ENCODE data around the gene MRTFB. TPM values are rescaled to one million over a fixed set of nuclear protein-coding genes. Genes with fewer than 3 reads are reported as not detected.

The MRTFB gene
- total RNA-seq, 1 experiment from 2014 or later: 29.8 TPM

- Histone ChIP-seq H3K4me1 (ENCODE audit: insufficient read depth, low read length, poor library complexity, severe bottlenecking) (peaks cover 7% of the 10 kb centered on the region), H3K4me3 (ENCODE audit: low read depth, low read length, poor library complexity, severe bottlenecking) (no peak overlapping the region), H3K27me3 (replicated peaks; ENCODE audit: insufficient read depth, low read depth, low read length, poor library complexity) (no peaks in the 10 kb centered on the region), H3K27ac (ENCODE audit: low read depth, low read length, poor library complexity, severe bottlenecking) (no peak overlapping the region), H3K9me3 (ENCODE audit: low read depth, low read length, poor library complexity, severe bottlenecking) (no peaks in the 10 kb centered on the region), H3K36me3 (ENCODE audit: insufficient read depth, low read length, poor library complexity, severe bottlenecking) (no peaks in the 10 kb centered on the region)
- no peak for DNase-seq (ENCODE audit: low spot score)
- no peak for TF ChIP-seq EZH2 (IDR thresholded peaks at IDR 0.05; ENCODE audit: borderline replicate concordance, low read depth, low read length, poor library complexity, severe bottlenecking)
- no peak for TF ChIP-seq CTCF (conservative IDR thresholded peaks at IDR 0.05; ENCODE audit: low read depth, low read length)
- POLR2A ChIA-PET (ENCODE audit: low non-redundant PET): interaction anchor here (0.6 kb wide), 1 partner anchor 16 kb away, joined by 4 read pairs; no protein-coding TSS in a partner anchor
- intact Hi-C loops (cut with micrococcal nuclease; ENCODE audit: unreplicated experiment): no loop called here
- CTCF ChIA-PET: no interaction called here
- no TSS peak for BruUV-seq (replicated peaks)
These were observed 54.6 kb downstream of the MRTFB start for GRCh38 chr16:14125708-14126107.

- no peak overlapping the region for H3K27ac ChIP-seq (ENCODE audit: low read depth, low read length, poor library complexity, severe bottlenecking)
- H3K36me3 ChIP-seq (ENCODE audit: insufficient read depth, low read length, poor library complexity, severe bottlenecking): no peaks in the 10 kb centered on the region
- H3K9me3 ChIP-seq (ENCODE audit: low read depth, low read length, poor library complexity, severe bottlenecking): no peaks in the 10 kb centered on the region
- ChIA-PET POLR2A (ENCODE audit: low non-redundant PET) (no interaction called here), CTCF (no interaction called here)
- TF ChIP-seq EZH2 (IDR thresholded peaks at IDR 0.05; ENCODE audit: borderline replicate concordance, low read depth, low read length, poor library complexity, severe bottlenecking) (no peak), CTCF (conservative IDR thresholded peaks at IDR 0.05; ENCODE audit: low read depth, low read length) (no peak)
- BruUV-seq (replicated peaks): no TSS peak
- intact Hi-C loops (cut with micrococcal nuclease; ENCODE audit: unreplicated experiment): no loop called here
- no peak overlapping the region for H3K4me3 ChIP-seq (ENCODE audit: low read depth, low read length, poor library complexity, severe bottlenecking)
- peaks cover 7% of the 10 kb centered on the region for H3K4me1 ChIP-seq (ENCODE audit: insufficient read depth, low read length, poor library complexity, severe bottlenecking)
- no peak for DNase-seq (ENCODE audit: low spot score)
- H3K27me3 ChIP-seq (replicated peaks; ENCODE audit: insufficient read depth, low read depth, low read length, poor library complexity): no peaks in the 10 kb centered on the region
These were observed 57.0 kb downstream of the MRTFB start for GRCh38 chr16:14128097-14128496.

GRCh38 chr16:14129502-14129901 is 58.4 kb downstream of the MRTFB start:
- no peak overlapping the region for H3K4me3 ChIP-seq (ENCODE audit: low read depth, low read length, poor library complexity, severe bottlenecking)
- H3K27me3 ChIP-seq (replicated peaks; ENCODE audit: insufficient read depth, low read depth, low read length, poor library complexity): no peaks in the 10 kb centered on the region
- H3K9me3 ChIP-seq (ENCODE audit: low read depth, low read length, poor library complexity, severe bottlenecking): no peaks in the 10 kb centered on the region
- no peak for DNase-seq (ENCODE audit: low spot score)
- H3K4me1 ChIP-seq (ENCODE audit: insufficient read depth, low read length, poor library complexity, severe bottlenecking): peaks cover 7% of the 10 kb centered on the region
- no peak for TF ChIP-seq EZH2 (IDR thresholded peaks at IDR 0.05; ENCODE audit: borderline replicate concordance, low read depth, low read length, poor library complexity, severe bottlenecking)
- TF ChIP-seq CTCF (conservative IDR thresholded peaks at IDR 0.05; ENCODE audit: low read depth, low read length): no peak
- BruUV-seq (replicated peaks): no TSS peak
- no peak overlapping the region for H3K27ac ChIP-seq (ENCODE audit: low read depth, low read length, poor library complexity, severe bottlenecking)
- ChIA-PET CTCF (no interaction called here), POLR2A (ENCODE audit: low non-redundant PET) (no interaction called here)
- intact Hi-C loops (cut with micrococcal nuclease; ENCODE audit: unreplicated experiment): no loop called here
- no peaks in the 10 kb centered on the region for H3K36me3 ChIP-seq (ENCODE audit: insufficient read depth, low read length, poor library complexity, severe bottlenecking)
